Heart left ventricle (tissue), 16 donors: ENCODE data around the gene PDE10A. TPM values are rescaled to one million over a fixed set of nuclear protein-coding genes. Genes with fewer than 3 reads are reported as not detected.

Experiments
- ATAC-seq, 4 donors: fragments of 200-7000 bp; cut with Tn5 transposase; one replicate each; pipeline ENCODE4 v1.9.1; 2020 to 2022; ENCODE audit warnings: moderate library complexity in 4 of 4, mild to moderate bottlenecking in 3 of 4, moderate number of reproducible peaks in 1 of 4
- DNase-seq, 5 donors: peaks; one replicate each; pipeline ENCODE4 v3.0.0-alpha.2; 2020
- H3K27ac ChIP-seq, 12 donors: fragments of 200-600 bp; sonication (generic) in 4 of 12; one replicate each; pipeline versions ENCODE4 v1.5.0 to v1.8.0; 2016 to 2022; ENCODE audit warnings: mild to moderate bottlenecking in 2 of 12
- H3K27me3 ChIP-seq, 9 donors: fragments of 200-600 bp; sonication (generic) in 2 of 9; one replicate each; pipeline versions ENCODE4 v1.5.1 to v1.8.0; 2016 to 2022; ENCODE audit warnings: mild to moderate bottlenecking in 3 of 9
- H3K36me3 ChIP-seq, 9 donors: fragments of 200-600 bp; sonication (generic) in 2 of 9; one replicate each; pipeline versions ENCODE4 v1.5.0 to v1.8.0; 2018 to 2022; ENCODE audit warnings: mild to moderate bottlenecking in 2 of 9
- H3K4me1 ChIP-seq, 12 donors: fragments of 200-600 bp; sonication (generic) in 4 of 12; one replicate each; pipeline versions ENCODE4 v1.5.0 to v1.8.0; 2016 to 2022; ENCODE audit warnings: mild to moderate bottlenecking in 3 of 12
- H3K4me3 ChIP-seq, 12 donors: fragments of 200-600 bp; sonication (generic) in 4 of 12; one replicate each; pipeline versions ENCODE4 v1.5.0 to v1.8.0; 2017 to 2022; ENCODE audit warnings: mild to moderate bottlenecking in 9 of 12, moderate library complexity in 4 of 12
- H3K9me3 ChIP-seq, 12 donors: fragments of 200-600 bp; sonication (generic) in 4 of 12; one replicate each; pipeline versions ENCODE4 v1.5.0 to v1.8.0; 2016 to 2022; ENCODE audit warnings: mild to moderate bottlenecking in 1 of 12
- CTCF ChIP-seq, 12 donors: fragments of 200-600 bp; sonication (generic) in 4 of 12; IDR thresholded peaks; one replicate each; pipeline versions ENCODE4 v1.5.0 to v1.8.0; 2018 to 2022; ENCODE audit warnings: antibody characterized with exemption in 12 of 12, mild to moderate bottlenecking in 5 of 12
- POLR2A ChIP-seq, 2 donors: fragments of 450-650 bp; IDR thresholded peaks; one replicate each; pipeline ENCODE4 v1.6.1; 2017; ENCODE audit warnings: antibody characterized with exemption in 2 of 2, mild to moderate bottlenecking in 2 of 2, moderate library complexity in 2 of 2
- WGBS, 4 donors: extraction: QIAGEN DNeasy Blood & Tissue Kit in 2 of 4; methylation state at CpG; one replicate each; pipeline versions ENCODE4 v1.1.5 to v1.1.7; 2013 to 2018; 5-methylcytosine and 5-hydroxymethylcytosine counted together
- intact Hi-C, 10 donors: fragments of 100-400 bp; cut with DNase I; formaldehyde crosslinking; loops; one replicate each; pipeline versions ENCODE4 v1.11.1 to v1.14.2; 2022
- polyA plus RNA-seq, 2 donors: library from polyadenylated mRNA; stranded (reverse); fragments of 200-250 nt; gene quantifications; one replicate each; pipeline ENCODE4 v1.2.3, GENCODE V29; 2013
- total RNA-seq, 9 donors: library from RNA; depleted of rRNA in 2 of 9; stranded (reverse); fragments of >200 nt in 2 of 9; fragmentation: NEBNext Ultra II Directional in 3 of 9; extraction: Animal tissue kit (Norgen Biotek cat#: 25700) in 3 of 9; gene quantifications; one replicate each; pipeline versions ENCODE4 v1.1.0 to v1.2.4, GENCODE V29; 2016 to 2023
- donor health status: ischemic (EF 13 %, LVEDD 7.1; RV severe dilation, severe dysfunction).
- donor health status: healthy with polysubstance abuse.
- donor health status: DM: no; HTN: yes; CAD: no.
- donor health status: DM: no; HTN: no; CAD: no.
- donor health status: ischemic (EF 25% LVEDD 6.9; RV normal size, moderate dysfunction).
- donor health status: ischemic (EF 25% LVEDD 5.7; RV mildly dilated, moderate dysfunction).
- donor health status: healthy.
- donor health status: DM: yes; HTN: yes; CAD: no.
- donor health status: ischemic (EF 35%, LVEDD 5.7; RV mildly dilated, moderate dysfunction).
- donor health status: nonischemic (EF 11% LVEDD 7.7; RV severe dilation, severe dysfunction).
- donor health status: DM: yes; HTN: yes; CAD: no.
- donor health status: PGD.
- donor health status: ischemic (EF 29% LVEDD 5.4; RV normal size, mild dysfunction).
- donor health status: nonischemic (EF 23%, LVEDD 6.1; RV moderate dilation, normal function).

PDE10A gene
- total and polyA plus RNA-seq, 11 donors: 4.2 to 22.4 (median 12.8) TPM

GRCh38 chr6:165317723-165318122, 345.3 kb downstream of the PDE10A start:
- no peak overlapping the region for H3K27ac ChIP-seq

GRCh38 chr6:165308926-165309731, 353.9 kb downstream of the PDE10A start, which contains the start of gene C6orf118:
Gene C6orf118, minus strand, starts transcription at chr6:165309605. Its CDS starts 19 bp downstream, at chr6:165309586.
- intact Hi-C loops: no loop called here
- Histone ChIP-seq H3K27ac (no peak within 1 kb of the TSS), H3K27me3 (no peaks in the 10 kb centered on the region), H3K36me3 (no peaks in the 10 kb centered on the region), H3K9me3 (no peaks in the 10 kb centered on the region), H3K4me1 (peaks cover 0 to 13% (median 3%) of the 10 kb centered on the region in 12 donors), H3K4me3 (peak within 1 kb of the TSS; percentile 14 to 59 (median 46))
- DNase-seq: peak in 4 of 5 donors; percentile 56 to 63 (median 60)
- ATAC-seq: peak; percentile 84 to 97 (median 89)
- WGBS, 4 donors: 8 to 9% (median 9%) methylated on average over 35 of the region's 35 CpGs
- TF ChIP-seq POLR2A (IDR thresholded peaks at IDR 0.05) (no peak), CTCF (IDR thresholded peaks at IDR 0.05) (no peak)

More at GRCh38 chr6:165317723-165318122, 345.3 kb downstream of the PDE10A start:
- TF ChIP-seq POLR2A (IDR thresholded peaks at IDR 0.05): no peak
- no peak for TF ChIP-seq CTCF (IDR thresholded peaks at IDR 0.05)
- ATAC-seq (no peak), DNase-seq (no peak)
- intact Hi-C loops: no loop called here
- Histone ChIP-seq H3K4me1 (no peaks in the 10 kb centered on the region), H3K27me3 (no peaks in the 10 kb centered on the region), H3K4me3 (no peak overlapping the region), H3K9me3 (peaks cover 0 to 23% (median 12%) of the 10 kb centered on the region in 12 donors), H3K36me3 (no peaks in the 10 kb centered on the region)
- WGBS, 4 donors: 79 to 83% (median 82%) methylated on average over 10 to 14 of the region's 14 CpGs; no CpG with 5 or more reads in 1 of the 4 donors

GRCh38 chr6:165306955-165307354, 356.1 kb downstream of the PDE10A start:
- H3K27ac ChIP-seq: no peak overlapping the region
- no peak for DNase-seq
- no peak overlapping the region for H3K4me3 ChIP-seq
- no peak for ATAC-seq
- 74 to 91% (median 83%) methylated on average over 3 of the region's 3 CpGs for WGBS, 4 donors
- TF ChIP-seq CTCF (IDR thresholded peaks at IDR 0.05): no peak
- no peak for TF ChIP-seq POLR2A (IDR thresholded peaks at IDR 0.05)
- peaks cover 0 to 4% (median 0%) of the 10 kb centered on the region in 12 donors for H3K9me3 ChIP-seq
- H3K4me1 ChIP-seq: peaks cover 0 to 13% (median 3%) of the 10 kb centered on the region in 12 donors
- H3K27me3 ChIP-seq: no peaks in the 10 kb centered on the region
- intact Hi-C loops: no loop called here
- no peaks in the 10 kb centered on the region for H3K36me3 ChIP-seq

- no peak overlapping the region for H3K27ac ChIP-seq
- no peaks in the 10 kb centered on the region for H3K27me3 ChIP-seq
- no peak for DNase-seq
- no peak for ATAC-seq
- H3K9me3 ChIP-seq: peaks cover 0 to 4% (median 0%) of the 10 kb centered on the region in 12 donors
- intact Hi-C loops: no loop called here
- H3K4me3 ChIP-seq: no peak overlapping the region
- no peaks in the 10 kb centered on the region for H3K4me1 ChIP-seq
- H3K36me3 ChIP-seq: no peaks in the 10 kb centered on the region
- no peak for TF ChIP-seq POLR2A (IDR thresholded peaks at IDR 0.05)
- TF ChIP-seq CTCF (IDR thresholded peaks at IDR 0.05): no peak
- 93 to 95% (median 94%) methylated on average over 25 to 38 of the region's 38 CpGs for WGBS, 4 donors
Measured at GRCh38 chr6:165301372-165302246, 361.4 kb downstream of the PDE10A start.
